K562 (cell line): ENCODE data around the gene GALNT9.

Experiments
- CBX5 ChIP-seq: IDR thresholded peaks from 2 replicates; pipeline ENCODE4 v1.6.1; 2014; ENCODE audit warnings: low read depth, borderline replicate concordance
- FOXP1 ChIP-seq: sonication (generic); formaldehyde crosslinking; IDR thresholded peaks from 2 replicates; pipeline ENCODE4 v1.8.0; 2022; ENCODE audit warnings: mild to moderate bottlenecking, missing genetic modification reagents
- MYBL2 ChIP-seq, 2 experiments: fragments of 450-650 bp in 1 of 2; sonication (generic) in 1 of 2; formaldehyde crosslinking in 1 of 2; IDR thresholded peaks; 2 replicates each; pipeline versions ENCODE4 v1.6.1 to v1.8.1; 2017 to 2022; ENCODE audit warnings: borderline replicate concordance in 1 of 2, inconsistent platforms in 1 of 2, low read depth in 1 of 2, mild to moderate bottlenecking in 1 of 2, missing genetic modification reagents in 1 of 2, moderate library complexity in 1 of 2
- SMARCB1 ChIP-seq: IDR thresholded peaks from 2 replicates; pipeline ENCODE4 v1.6.1; 2011; ENCODE audit warnings: improper control_type of control experiment, low read depth; ENCODE audit not compliant: insufficient read length
- TOE1 ChIP-seq, 2 experiments: fragments of 450-650 bp in 1 of 2; sonication (generic) in 1 of 2; formaldehyde crosslinking in 1 of 2; IDR thresholded peaks; 2 replicates each; pipeline versions ENCODE4 v1.7.1 to v1.8.0; 2016 to 2022; ENCODE audit warnings: borderline replicate concordance in 2 of 2, mild to moderate bottlenecking in 2 of 2, antibody characterized with exemption in 1 of 2, inconsistent platforms in 1 of 2, low read depth in 1 of 2, missing genetic modification reagents in 1 of 2, moderate library complexity in 1 of 2

GRCh38 chr12:132281038-132281437, 48.4 kb downstream of the GALNT9 start:
- TF ChIP-seq TOE1 (IDR thresholded peaks at IDR 0.05; ENCODE audit: borderline replicate concordance): no peak
- no peak for TF ChIP-seq TOE1 (CRISPR knock-in tag; IDR thresholded peaks at IDR 0.05; ENCODE audit: borderline replicate concordance, low read depth)
- TF ChIP-seq FOXP1 (CRISPR knock-in tag): no peak
- TF ChIP-seq CBX5: no peak
- no peak for TF ChIP-seq MYBL2 (IDR thresholded peaks at IDR 0.05; ENCODE audit: low read depth)
- TF ChIP-seq MYBL2 (CRISPR knock-in tag; IDR thresholded peaks at IDR 0.05; ENCODE audit: borderline replicate concordance): no peak
- TF ChIP-seq SMARCB1: no peak
